CD8-positive, alpha-beta memory T cell (primary cell): ENCODE data around the gene LRBA. TPM values are rescaled to one million over a fixed set of nuclear protein-coding genes. Genes with fewer than 3 reads are reported as not detected.

Source experiments
- CTCF ChIA-PET: fragments of 350-600 bp; sonication (Branson Sonifier 250); formaldehyde crosslinking; loops from one replicate; lab custom pipeline; 2021; ENCODE audit warnings: antibody characterized with exemption; lab: Charles Lee
- POLR2A ChIA-PET: fragments of 350-600 bp; sonication (Branson Sonifier 250); formaldehyde crosslinking; loops from one replicate; lab custom pipeline; 2021; ENCODE audit warnings: antibody characterized with exemption; lab: Charles Lee
- DNase-seq, 5 donors: peaks; one replicate each; pipeline versions ENCODE4 v3.0.0 to v3.0.0-alpha.2; 2020 to 2022; ENCODE audit warnings: mixed read lengths in 1 of 5
- H3K27ac ChIP-seq: one replicate; pipeline ENCODE4 v1.7.0; 2013; ENCODE audit warnings: low read depth, mild to moderate bottlenecking, low read length, moderate library complexity
- H3K27me3 ChIP-seq: 2 replicates; pipeline ENCODE4 v1.7.0; 2013; ENCODE audit warnings: low read length, mild to moderate bottlenecking; ENCODE audit not compliant: insufficient read depth, poor library complexity, severe bottlenecking
- H3K36me3 ChIP-seq: 2 replicates; pipeline ENCODE4 v1.7.0; 2013; ENCODE audit warnings: mild to moderate bottlenecking, low read length, moderate library complexity; ENCODE audit not compliant: insufficient read depth
- H3K4me1 ChIP-seq: 2 replicates; pipeline ENCODE4 v1.7.0; 2013; ENCODE audit warnings: mild to moderate bottlenecking, low read length, moderate library complexity; ENCODE audit not compliant: insufficient read depth
- H3K4me3 ChIP-seq: 2 replicates; pipeline ENCODE4 v1.7.0; 2013; ENCODE audit warnings: mild to moderate bottlenecking, low read length
- H3K9me3 ChIP-seq: 2 replicates; pipeline ENCODE4 v1.7.0; 2013; ENCODE audit warnings: mild to moderate bottlenecking, low read length
- H3K27ac Mint-ChIP-seq, 8 donors: one replicate each; pipeline ENCODE4 v1.8.0; 2020 to 2021; ENCODE audit warnings: mixed read lengths in 8 of 8, mild to moderate bottlenecking in 6 of 8, inconsistent platforms in 3 of 8, moderate library complexity in 3 of 8
- H3K27me3 Mint-ChIP-seq, 2 donors: one replicate each; pipeline ENCODE4 v1.8.0; 2020 to 2021; ENCODE audit warnings: mixed read lengths in 2 of 2, mild to moderate bottlenecking in 1 of 2, moderate library complexity in 1 of 2
- H3K36me3 Mint-ChIP-seq, 3 donors: one replicate each; pipeline ENCODE4 v1.8.0; 2020 to 2021; ENCODE audit warnings: mixed read lengths in 3 of 3, inconsistent platforms in 1 of 3, mild to moderate bottlenecking in 1 of 3
- H3K4me1 Mint-ChIP-seq, 3 donors: one replicate each; pipeline ENCODE4 v1.8.0; 2020 to 2021; ENCODE audit warnings: mixed read lengths in 3 of 3, inconsistent platforms in 1 of 3, mild to moderate bottlenecking in 1 of 3
- H3K4me3 Mint-ChIP-seq, 7 donors: one replicate each; pipeline ENCODE4 v1.8.0; 2020 to 2021; ENCODE audit warnings: mixed read lengths in 7 of 7, mild to moderate bottlenecking in 6 of 7, moderate library complexity in 4 of 7, inconsistent platforms in 2 of 7
- H3K9me3 Mint-ChIP-seq, 5 donors: one replicate each; pipeline ENCODE4 v1.8.0; 2020 to 2022; ENCODE audit warnings: mixed read lengths in 5 of 5, mild to moderate bottlenecking in 3 of 5, moderate library complexity in 2 of 5, inconsistent platforms in 1 of 5
- polyA plus RNA-seq: library from polyadenylated mRNA; unstranded; fragments of 300-500 nt; fragmentation: Illumina TruSeq; gene quantifications from one replicate; pipeline ENCODE4 v1.2.3, GENCODE V29; 2021
- total RNA-seq, 2 experiments: library from RNA; stranded (reverse); gene quantifications; one replicate each; pipeline ENCODE4 v1.2.3, GENCODE V29; 2021

LRBA gene
- total and polyA plus RNA-seq, 3 experiments from 2014 or later = 25.9 to 61.9 (median 56.4) TPM

DNA sequence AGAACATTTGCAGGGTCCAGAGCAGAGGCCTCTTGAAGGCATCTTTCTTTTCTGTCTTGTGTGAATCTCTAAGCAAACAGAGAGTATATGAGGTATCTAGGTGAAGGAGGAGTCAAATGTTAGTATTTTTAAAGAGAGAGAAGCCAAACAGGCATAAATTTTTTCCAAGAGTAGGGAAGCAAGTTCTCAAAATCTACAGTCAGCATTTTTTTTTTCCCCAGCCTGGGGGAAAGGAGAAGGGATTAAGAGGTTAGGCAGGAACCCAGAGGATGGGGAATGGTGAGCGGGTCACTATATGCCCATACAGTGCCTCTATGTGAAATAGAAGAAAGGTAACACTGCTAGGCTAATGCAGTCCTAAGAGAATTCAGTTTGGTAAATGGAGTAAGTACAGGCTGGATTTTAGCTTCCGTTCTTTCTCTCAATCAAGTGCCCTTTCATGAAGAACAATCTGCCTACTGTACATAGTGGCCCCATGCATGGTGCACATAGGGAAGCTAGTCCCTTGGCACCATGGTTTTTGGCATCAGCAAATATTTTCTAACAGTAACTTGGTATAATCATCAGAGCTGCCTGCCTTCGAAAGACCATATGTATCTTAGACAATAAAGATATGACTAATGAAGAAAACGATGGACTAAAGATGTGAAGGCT, 596.2 kb downstream of the LRBA start:
- Mint-ChIP-seq H3K4me3 (no peak overlapping the region), H3K36me3 (peaks cover 7 to 38% (median 14%) of the 10 kb centered on the region in 3 donors), H3K4me1 (peaks cover 0 to 8% (median 0%) of the 10 kb centered on the region in 3 donors), H3K9me3 (no peaks in the 10 kb centered on the region), H3K27ac (peak overlapping the region in 2 of 8 donors; percentile 12 to 49), H3K27me3 (no peaks in the 10 kb centered on the region)
- no peak for DNase-seq
- Histone ChIP-seq H3K9me3 (no peaks in the 10 kb centered on the region), H3K4me1 (no peaks in the 10 kb centered on the region), H3K27ac (no peak overlapping the region), H3K36me3 (no peaks in the 10 kb centered on the region), H3K4me3 (no peak overlapping the region), H3K27me3 (no peaks in the 10 kb centered on the region)
- CTCF ChIA-PET = no interaction called here
- POLR2A ChIA-PET = no interaction called here

DNA sequence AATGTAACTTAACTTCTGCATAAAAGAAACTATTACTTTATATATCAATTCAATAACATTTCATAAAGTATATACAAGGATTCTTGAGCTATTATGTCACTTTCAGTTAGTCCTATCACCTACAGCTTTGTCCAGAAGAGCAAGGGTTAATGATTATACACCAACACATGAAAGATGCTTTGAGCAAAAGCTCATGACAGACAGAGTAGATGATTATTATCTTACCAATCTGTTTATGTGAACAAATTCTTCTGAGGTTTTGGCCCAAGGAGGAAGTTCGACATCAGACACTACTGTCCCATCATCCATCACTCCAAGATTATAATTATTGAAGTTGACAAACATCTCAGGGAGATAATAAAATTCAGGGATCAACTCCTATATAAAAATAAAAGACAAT, 599.9 kb downstream of the LRBA start:
- Mint-ChIP-seq H3K27me3 (peaks cover 0 to 1% of the 10 kb centered on the region in 2 donors), H3K36me3 (peaks cover 10 to 33% (median 16%) of the 10 kb centered on the region in 3 donors), H3K27ac (peak overlapping the region in 1 of 8 donors; percentile 1), H3K4me3 (no peak overlapping the region), H3K9me3 (no peaks in the 10 kb centered on the region), H3K4me1 (peaks cover 0 to 12% (median 5%) of the 10 kb centered on the region in 3 donors)
- H3K4me3 ChIP-seq = no peak overlapping the region
- H3K4me1 ChIP-seq = no peaks in the 10 kb centered on the region
- no peaks in the 10 kb centered on the region for H3K36me3 ChIP-seq
- H3K27ac ChIP-seq = no peak overlapping the region
- CTCF ChIA-PET = no interaction called here
- no peaks in the 10 kb centered on the region for H3K9me3 ChIP-seq
- H3K27me3 ChIP-seq = no peaks in the 10 kb centered on the region
- POLR2A ChIA-PET = no interaction called here
- DNase-seq = no peak

DNA sequence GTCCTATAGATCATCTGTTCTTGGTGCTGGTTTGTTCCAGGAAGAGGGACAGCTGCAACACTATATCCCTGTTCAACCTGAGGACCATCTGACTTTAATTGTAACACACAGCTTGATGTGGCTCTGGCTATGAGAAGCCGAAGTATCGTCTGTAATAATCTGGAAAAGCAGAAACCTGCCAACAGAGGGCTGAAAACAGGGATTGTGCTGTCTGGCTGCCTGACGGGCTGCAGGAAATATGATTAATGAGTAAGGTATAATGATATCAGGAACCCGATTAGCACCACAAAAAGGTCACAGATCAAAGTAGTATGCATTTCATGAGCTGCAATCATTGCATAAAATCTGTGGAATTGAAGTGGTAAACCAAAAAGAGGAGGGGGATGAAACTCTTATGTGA, 603.6 kb downstream of the LRBA start:
- no peaks in the 10 kb centered on the region for H3K9me3 Mint-ChIP-seq
- peaks cover 14 to 41% (median 19%) of the 10 kb centered on the region in 3 donors for H3K36me3 Mint-ChIP-seq
- ChIA-PET CTCF (no interaction called here), POLR2A (no interaction called here)
- Histone ChIP-seq H3K27me3 (no peaks in the 10 kb centered on the region), H3K4me1 (no peaks in the 10 kb centered on the region), H3K9me3 (no peaks in the 10 kb centered on the region), H3K36me3 (no peaks in the 10 kb centered on the region), H3K4me3 (no peak overlapping the region), H3K27ac (no peak overlapping the region)
- H3K4me3 Mint-ChIP-seq = no peak overlapping the region
- peaks cover 0 to 12% (median 5%) of the 10 kb centered on the region in 3 donors for H3K4me1 Mint-ChIP-seq
- no peak for DNase-seq
- H3K27me3 Mint-ChIP-seq = peaks cover 0 to 1% of the 10 kb centered on the region in 2 donors
- no peak overlapping the region for H3K27ac Mint-ChIP-seq

DNA sequence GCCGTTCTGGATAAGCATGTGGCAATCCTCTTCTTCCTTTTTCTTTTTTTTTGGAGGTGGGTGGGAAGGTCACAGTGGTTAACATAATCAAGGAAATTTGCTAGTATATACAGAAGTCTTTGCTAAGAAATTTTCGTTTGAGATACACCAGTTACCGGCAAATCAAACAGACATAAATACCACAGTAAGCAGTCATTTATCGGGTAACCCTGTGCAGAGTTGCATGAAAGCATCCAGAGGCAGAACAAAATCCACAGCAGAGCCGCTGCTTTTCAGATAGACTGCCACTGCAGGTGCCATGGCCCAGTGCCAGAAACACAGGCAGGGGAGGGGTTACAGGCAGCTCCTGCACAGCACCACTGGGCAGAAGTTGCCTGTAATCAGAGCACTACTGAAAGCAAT, 612.2 kb downstream of the LRBA start:
- Mint-ChIP-seq H3K36me3 (peaks cover 20 to 40% (median 22%) of the 10 kb centered on the region in 3 donors), H3K27me3 (no peaks in the 10 kb centered on the region), H3K4me1 (no peaks in the 10 kb centered on the region), H3K9me3 (no peaks in the 10 kb centered on the region), H3K4me3 (no peak overlapping the region), H3K27ac (no peak overlapping the region)
- CTCF ChIA-PET = no interaction called here
- Histone ChIP-seq H3K36me3 (no peaks in the 10 kb centered on the region), H3K9me3 (no peaks in the 10 kb centered on the region), H3K27ac (no peak overlapping the region), H3K4me1 (no peaks in the 10 kb centered on the region), H3K27me3 (no peaks in the 10 kb centered on the region), H3K4me3 (no peak overlapping the region)
- peak in 1 of 5 donors; percentile 2 for DNase-seq
- POLR2A ChIA-PET = no interaction called here

DNA sequence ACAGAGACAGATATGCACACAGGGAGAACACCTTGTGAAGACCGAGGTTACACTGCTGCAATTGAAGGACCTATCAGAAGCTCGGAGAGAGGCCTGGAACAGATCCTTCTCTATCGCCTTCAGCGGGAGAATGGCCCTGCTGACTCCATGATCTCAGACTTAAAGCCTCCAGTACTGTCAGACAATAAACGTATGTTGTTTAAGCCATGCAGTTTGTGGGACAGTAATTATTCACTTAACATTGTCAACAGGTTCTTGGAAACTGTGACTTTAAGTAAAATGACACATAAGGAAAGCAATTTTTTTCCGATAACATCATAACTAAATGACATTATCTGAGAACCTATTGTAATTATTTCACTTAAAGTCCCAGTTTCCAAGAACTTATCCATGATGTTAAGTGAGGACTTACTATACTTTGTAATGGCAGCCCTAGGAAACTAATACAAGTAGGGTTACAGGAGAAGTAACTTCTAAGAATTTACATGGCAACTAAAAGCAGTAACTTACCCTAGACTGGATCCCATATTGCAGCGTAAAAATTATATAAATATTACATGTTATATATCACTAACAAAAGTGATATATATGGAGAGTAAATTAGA, 613.9 kb downstream of the LRBA start:
- H3K4me1 Mint-ChIP-seq = no peaks in the 10 kb centered on the region
- peaks cover 17 to 34% (median 19%) of the 10 kb centered on the region in 3 donors for H3K36me3 Mint-ChIP-seq
- H3K9me3 Mint-ChIP-seq = no peaks in the 10 kb centered on the region
- Histone ChIP-seq H3K4me1 (no peaks in the 10 kb centered on the region), H3K27me3 (no peaks in the 10 kb centered on the region), H3K27ac (no peak overlapping the region), H3K9me3 (no peaks in the 10 kb centered on the region), H3K4me3 (no peak overlapping the region), H3K36me3 (no peaks in the 10 kb centered on the region)
- ChIA-PET POLR2A (no interaction called here), CTCF (no interaction called here)
- DNase-seq = no peak
- H3K4me3 Mint-ChIP-seq = no peak overlapping the region
- H3K27ac Mint-ChIP-seq = no peak overlapping the region
- no peaks in the 10 kb centered on the region for H3K27me3 Mint-ChIP-seq

DNA sequence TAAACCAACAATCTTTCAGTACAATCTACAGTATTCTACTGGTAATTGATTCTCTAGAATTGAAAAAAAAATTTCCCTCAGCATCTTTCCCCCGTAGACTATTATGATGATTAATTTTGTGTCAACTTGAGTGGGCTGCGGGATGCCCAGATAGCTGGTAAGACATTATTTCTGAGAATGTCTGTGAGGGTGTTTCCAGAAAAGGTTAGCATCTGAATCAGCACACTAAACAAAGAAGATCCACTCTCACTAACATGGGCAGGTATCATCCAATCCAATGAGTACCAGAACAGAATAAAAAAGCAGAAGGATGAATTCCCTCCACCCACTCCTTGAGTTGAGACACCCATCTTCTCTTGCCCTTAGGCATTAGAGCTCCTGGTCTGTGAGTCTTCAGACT, 619.2 kb downstream of the LRBA start:
- Mint-ChIP-seq H3K27me3 (no peaks in the 10 kb centered on the region), H3K36me3 (peaks cover 27 to 54% (median 45%) of the 10 kb centered on the region in 3 donors), H3K4me3 (no peak overlapping the region), H3K4me1 (no peaks in the 10 kb centered on the region), H3K27ac (no peak overlapping the region), H3K9me3 (peaks cover 0 to 11% (median 3%) of the 10 kb centered on the region in 5 donors)
- H3K27me3 ChIP-seq = no peaks in the 10 kb centered on the region
- no peaks in the 10 kb centered on the region for H3K9me3 ChIP-seq
- H3K36me3 ChIP-seq = no peaks in the 10 kb centered on the region
- H3K27ac ChIP-seq = no peak overlapping the region
- H3K4me3 ChIP-seq = no peak overlapping the region
- no peaks in the 10 kb centered on the region for H3K4me1 ChIP-seq
- POLR2A ChIA-PET = no interaction called here
- CTCF ChIA-PET = no interaction called here
- no peak for DNase-seq

DNA sequence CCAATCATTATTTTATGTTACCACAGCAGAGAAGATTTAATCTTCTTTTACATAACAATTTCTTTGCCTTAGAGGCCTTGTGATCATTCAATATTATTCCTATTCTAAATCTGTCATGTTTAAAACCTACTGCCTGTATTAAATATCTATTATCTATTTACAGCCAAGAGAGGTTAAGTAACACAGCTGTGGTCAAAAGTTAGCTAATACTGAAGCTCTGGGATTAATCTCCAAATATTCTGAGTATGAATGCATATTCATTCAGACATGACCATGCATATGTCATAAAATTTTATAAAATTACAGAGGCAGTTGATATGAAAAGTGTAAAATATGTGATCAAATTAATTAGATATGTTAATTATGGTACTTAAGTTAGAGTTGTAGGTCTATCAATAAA, 621.0 kb downstream of the LRBA start:
- no peaks in the 10 kb centered on the region for H3K27me3 ChIP-seq
- H3K4me3 ChIP-seq = no peak overlapping the region
- no peak overlapping the region for H3K27ac Mint-ChIP-seq
- POLR2A ChIA-PET = no interaction called here
- no peaks in the 10 kb centered on the region for H3K4me1 Mint-ChIP-seq
- peaks cover 22 to 50% (median 41%) of the 10 kb centered on the region in 3 donors for H3K36me3 Mint-ChIP-seq
- CTCF ChIA-PET = no interaction called here
- DNase-seq = no peak
- no peaks in the 10 kb centered on the region for H3K27me3 Mint-ChIP-seq
- no peaks in the 10 kb centered on the region for H3K4me1 ChIP-seq
- H3K36me3 ChIP-seq = no peaks in the 10 kb centered on the region
- no peak overlapping the region for H3K27ac ChIP-seq
- peaks cover 0 to 11% (median 3%) of the 10 kb centered on the region in 5 donors for H3K9me3 Mint-ChIP-seq
- no peaks in the 10 kb centered on the region for H3K9me3 ChIP-seq
- H3K4me3 Mint-ChIP-seq = no peak overlapping the region

DNA sequence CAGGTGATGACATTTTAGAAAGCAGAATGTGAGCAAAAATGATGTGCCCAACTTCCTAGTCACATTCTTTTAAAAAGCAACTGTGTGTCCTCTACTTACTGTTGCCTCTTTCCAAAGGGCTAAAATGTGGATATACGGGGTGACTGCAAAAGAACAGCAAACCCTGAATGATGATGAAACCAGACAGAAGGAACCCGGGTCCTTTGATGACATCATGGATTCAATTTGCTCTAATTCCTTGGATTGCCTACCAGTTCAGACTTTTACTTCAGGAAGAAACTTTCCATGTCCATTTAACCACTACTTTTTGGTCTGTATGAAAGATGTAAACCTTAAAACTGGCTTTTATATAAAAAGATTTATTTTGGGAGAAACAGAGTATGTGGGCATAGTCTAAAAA, 624.0 kb downstream of the LRBA start:
- Mint-ChIP-seq H3K9me3 (peaks cover 0 to 11% (median 6%) of the 10 kb centered on the region in 5 donors), H3K27ac (no peak overlapping the region), H3K4me1 (no peaks in the 10 kb centered on the region), H3K4me3 (no peak overlapping the region), H3K36me3 (peaks cover 27 to 67% (median 42%) of the 10 kb centered on the region in 3 donors), H3K27me3 (no peaks in the 10 kb centered on the region)
- no peaks in the 10 kb centered on the region for H3K4me1 ChIP-seq
- H3K27me3 ChIP-seq = no peaks in the 10 kb centered on the region
- H3K4me3 ChIP-seq = no peak overlapping the region
- no peaks in the 10 kb centered on the region for H3K9me3 ChIP-seq
- no peaks in the 10 kb centered on the region for H3K36me3 ChIP-seq
- H3K27ac ChIP-seq = no peak overlapping the region
- POLR2A ChIA-PET = no interaction called here
- CTCF ChIA-PET = no interaction called here
- DNase-seq = no peak
